ENCODE measurements around the gene VCP. TPM values are rescaled to one million over a fixed set of nuclear protein-coding genes. Genes with fewer than 3 reads are reported as not detected.
A peak's percentile ranks its signal among the peaks of the same experiment; 100 is the strongest.

Gene VCP
- total and polyA plus RNA-seq, 2 donors from 2014 or later, result 118 to 167 TPM

DNA sequence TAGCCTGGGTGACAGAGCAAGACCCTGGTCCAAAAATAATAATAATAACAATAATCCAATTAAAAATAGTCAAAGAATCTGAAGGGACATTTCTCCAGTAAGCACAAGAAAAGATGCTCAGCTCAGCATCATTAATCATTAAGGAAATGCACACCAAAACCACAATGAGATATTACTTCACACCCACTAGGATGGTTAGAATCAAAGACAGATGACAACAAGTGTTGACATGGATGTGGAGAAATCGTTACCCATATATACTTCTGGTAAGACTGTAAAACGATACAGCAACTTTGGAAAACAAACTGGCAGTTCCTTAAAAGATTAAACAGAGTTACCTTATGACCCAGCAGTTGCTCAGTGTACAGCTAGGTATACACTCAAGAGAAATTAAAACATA lies 12.7 kb upstream of the VCP start:
- peaks cover 3 to 18% (median 15%) of the 10 kb centered on the region in 3 donors for H3K36me3 ChIP-seq (ENCODE audit: control insufficient read depth in 2 of 3, insufficient read depth in 3 of 3, low read length in 3 of 3)
- H3K27ac ChIP-seq (ENCODE audit: low read depth in 2 of 2, low read length in 2 of 2), result no peak overlapping the region
- DNase-seq (no peak), FAIRE-seq (no peak)
- TF ChIP-seq, protein P1, sequence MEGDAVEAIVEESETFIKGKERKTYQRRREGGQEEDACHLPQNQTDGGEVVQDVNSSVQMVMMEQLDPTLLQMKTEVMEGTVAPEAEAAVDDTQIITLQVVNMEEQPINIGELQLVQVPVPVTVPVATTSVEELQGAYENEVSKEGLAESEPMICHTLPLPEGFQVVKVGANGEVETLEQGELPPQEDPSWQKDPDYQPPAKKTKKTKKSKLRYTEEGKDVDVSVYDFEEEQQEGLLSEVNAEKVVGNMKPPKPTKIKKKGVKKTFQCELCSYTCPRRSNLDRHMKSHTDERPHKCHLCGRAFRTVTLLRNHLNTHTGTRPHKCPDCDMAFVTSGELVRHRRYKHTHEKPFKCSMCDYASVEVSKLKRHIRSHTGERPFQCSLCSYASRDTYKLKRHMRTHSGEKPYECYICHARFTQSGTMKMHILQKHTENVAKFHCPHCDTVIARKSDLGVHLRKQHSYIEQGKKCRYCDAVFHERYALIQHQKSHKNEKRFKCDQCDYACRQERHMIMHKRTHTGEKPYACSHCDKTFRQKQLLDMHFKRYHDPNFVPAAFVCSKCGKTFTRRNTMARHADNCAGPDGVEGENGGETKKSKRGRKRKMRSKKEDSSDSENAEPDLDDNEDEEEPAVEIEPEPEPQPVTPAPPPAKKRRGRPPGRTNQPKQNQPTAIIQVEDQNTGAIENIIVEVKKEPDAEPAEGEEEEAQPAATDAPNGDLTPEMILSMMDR (IDR thresholded peaks at IDR 0.05; ENCODE audit: borderline replicate concordance, extremely low read depth, insufficient read depth), result no peak
- intact Hi-C loops (cut with DNase I), result no loop called here
- no peaks in the 10 kb centered on the region for H3K4me1 ChIP-seq (ENCODE audit: control insufficient read depth in 2 of 3, insufficient read depth in 2 of 3, low read depth in 1 of 3, low read length in 3 of 3)
- H3K9ac ChIP-seq (ENCODE audit: low read length in 3 of 3), result no peak overlapping the region
- H3K4me3 ChIP-seq (ENCODE audit: low read length in 3 of 3), result no peak overlapping the region
- no peaks in the 10 kb centered on the region for H3K27me3 ChIP-seq (ENCODE audit: control insufficient read depth, insufficient read depth, low read length)
- no peaks in the 10 kb centered on the region for H3K9me3 ChIP-seq (ENCODE audit: control insufficient read depth in 2 of 3, insufficient read depth in 1 of 3, low read length in 3 of 3)

DNA sequence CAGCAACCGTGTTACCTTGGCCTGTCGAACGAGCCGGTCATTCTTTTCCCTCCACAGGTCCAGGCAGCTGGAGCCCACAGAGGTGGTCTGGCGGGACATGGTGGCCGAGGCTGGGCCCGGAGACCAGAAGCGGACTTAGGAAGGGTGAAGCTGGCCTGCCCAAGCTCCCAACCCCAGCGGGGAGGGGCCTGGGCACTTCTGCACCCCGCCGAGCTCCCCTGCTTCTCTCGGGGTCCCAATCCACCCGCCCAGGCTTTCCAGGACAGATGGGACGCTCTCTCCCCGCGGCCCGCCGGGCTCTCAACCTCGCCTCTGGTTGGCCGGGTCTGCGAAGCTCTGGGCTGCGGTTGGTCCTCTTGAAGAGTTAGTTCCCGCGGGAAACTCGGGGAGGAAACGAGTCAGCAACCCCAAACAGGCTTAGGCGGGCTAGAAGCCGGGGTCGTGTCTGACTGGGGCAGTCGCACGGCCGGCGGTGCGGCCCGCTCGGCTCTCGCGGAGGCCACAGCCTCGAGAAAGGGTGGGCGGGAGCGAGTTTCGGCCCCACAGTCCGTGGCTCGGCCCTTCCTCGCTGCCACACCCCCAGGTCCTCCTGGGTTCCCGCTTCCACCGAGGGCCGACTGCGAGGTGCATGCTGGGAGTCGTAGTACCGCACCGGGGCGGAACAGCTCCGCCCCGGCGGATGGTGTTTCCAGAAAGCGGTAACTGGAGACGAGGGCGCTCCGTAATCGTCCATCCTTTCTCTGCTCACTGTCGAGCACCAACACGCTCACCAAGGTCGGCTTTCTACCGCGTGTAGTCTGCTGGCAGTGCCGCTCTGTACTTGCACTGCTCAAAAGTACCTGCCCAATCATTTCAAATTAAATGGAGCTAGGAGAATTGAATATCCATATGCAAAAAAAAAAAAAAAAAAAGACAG lies 7.3 kb upstream of the VCP start, which contains the start of gene FANCG:
TSS of gene FANCG (minus strand) at position 517 of the 916 bp plus-strand sequence. CDS start at position 99, 418 bp downstream.
- Histone ChIP-seq H3K4me1 (ENCODE audit: control insufficient read depth in 2 of 3, insufficient read depth in 2 of 3, low read depth in 1 of 3, low read length in 3 of 3) (peaks cover 0 to 12% (median 11%) of the 10 kb centered on the region in 3 donors), H3K27me3 (ENCODE audit: control insufficient read depth, insufficient read depth, low read length) (no peaks in the 10 kb centered on the region), H3K4me3 (ENCODE audit: low read length in 3 of 3) (peak within 1 kb of the TSS; percentile 84 to 91 (median 88)), H3K9me3 (ENCODE audit: control insufficient read depth in 2 of 3, insufficient read depth in 1 of 3, low read length in 3 of 3) (no peaks in the 10 kb centered on the region), H3K36me3 (ENCODE audit: control insufficient read depth in 2 of 3, insufficient read depth in 3 of 3, low read length in 3 of 3) (peaks cover 0 to 5% (median 0%) of the 10 kb centered on the region in 3 donors), H3K9ac (ENCODE audit: low read length in 3 of 3) (peak within 1 kb of the TSS; percentile 71 to 78 (median 73)), H3K27ac (ENCODE audit: low read depth in 2 of 2, low read length in 2 of 2) (peak within 1 kb of the TSS; percentile 39 to 70)
- TF ChIP-seq, protein P1 (IDR thresholded peaks at IDR 0.05; ENCODE audit: borderline replicate concordance, extremely low read depth, insufficient read depth), result peak; percentile 3
- DNase-seq, result peak; percentile 92 to 97 (median 96)
- FAIRE-seq, result no peak
- intact Hi-C loops (cut with DNase I), result no loop called here

DNA sequence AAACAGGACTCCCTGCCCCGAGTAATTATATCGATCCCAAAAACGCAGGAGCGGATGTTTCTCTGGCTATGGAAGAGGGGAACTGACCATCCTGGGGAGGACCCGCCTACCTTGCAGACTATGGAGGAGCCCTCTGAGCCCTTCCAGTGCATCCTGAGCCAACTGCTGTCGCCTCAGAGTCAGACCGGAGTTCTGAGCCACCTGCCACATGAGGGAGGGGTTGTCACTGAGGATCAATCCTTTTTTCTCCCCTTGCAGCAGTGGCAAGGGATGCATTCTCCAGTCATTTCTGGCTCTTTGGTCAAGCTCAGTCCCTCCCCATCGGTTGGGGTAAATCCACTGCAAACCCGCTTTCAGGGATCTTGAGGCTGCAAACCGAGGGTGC lies 6.6 kb upstream of the VCP start:
- FAIRE-seq (no peak), DNase-seq (peak in 1 of 5 donors; percentile 4)
- Histone ChIP-seq H3K9me3 (ENCODE audit: control insufficient read depth in 2 of 3, insufficient read depth in 1 of 3, low read length in 3 of 3) (no peaks in the 10 kb centered on the region), H3K27ac (ENCODE audit: low read depth in 2 of 2, low read length in 2 of 2) (no peak overlapping the region), H3K27me3 (ENCODE audit: control insufficient read depth, insufficient read depth, low read length) (no peaks in the 10 kb centered on the region), H3K4me1 (ENCODE audit: control insufficient read depth in 2 of 3, insufficient read depth in 2 of 3, low read depth in 1 of 3, low read length in 3 of 3) (peaks cover 0 to 12% (median 11%) of the 10 kb centered on the region in 3 donors), H3K36me3 (ENCODE audit: control insufficient read depth in 2 of 3, insufficient read depth in 3 of 3, low read length in 3 of 3) (peaks cover 0 to 5% (median 0%) of the 10 kb centered on the region in 3 donors), H3K4me3 (ENCODE audit: low read length in 3 of 3) (peak overlapping the region; percentile 84 to 91 (median 88)), H3K9ac (ENCODE audit: low read length in 3 of 3) (peak overlapping the region; percentile 53 to 73 (median 71))
- intact Hi-C loops (cut with DNase I), result no loop called here
- TF ChIP-seq, protein P1 (IDR thresholded peaks at IDR 0.05; ENCODE audit: borderline replicate concordance, extremely low read depth, insufficient read depth), result no peak
